NCI-H1417 (cell line): Measurements from ENCODE around the gene PLEKHA6.

Experiments used
- DNase-seq, 3 experiments: peaks; one replicate each; lab custom pipeline; 2025; lab: John Stamatoyannopoulos, UW

Gene PLEKHA6

DNA sequence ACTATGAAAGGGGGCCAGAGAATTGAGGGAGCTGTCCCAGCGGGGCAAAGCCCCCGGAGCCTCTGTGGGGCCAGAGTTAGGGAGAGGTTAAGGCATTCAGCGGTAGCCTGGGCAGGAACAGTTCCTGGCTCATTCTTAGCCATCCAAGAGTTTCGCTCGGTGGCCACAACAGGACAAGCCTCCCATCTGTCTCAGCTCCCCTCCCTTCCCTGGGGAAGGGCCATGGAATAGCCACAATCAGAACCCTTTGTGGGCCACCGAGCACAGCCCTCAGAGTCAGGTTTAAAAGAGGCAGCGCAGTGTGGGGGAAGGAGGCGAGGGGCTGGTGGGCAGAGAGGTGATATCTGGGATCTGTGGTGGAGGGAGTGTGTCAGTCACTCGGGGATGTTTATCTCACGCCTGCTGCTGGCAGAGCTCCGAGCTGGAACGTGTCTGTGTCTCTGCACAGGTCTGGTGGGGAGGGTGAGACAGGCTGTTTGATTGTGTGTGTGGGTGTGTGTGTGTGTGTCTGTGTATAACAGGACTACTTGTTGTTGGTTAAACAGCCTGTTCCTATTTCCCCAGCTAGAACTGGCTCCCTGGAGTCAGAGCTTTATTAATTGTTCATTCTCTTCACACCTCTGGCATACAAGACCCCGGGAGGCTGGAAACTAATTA, 96.3 kb downstream of the PLEKHA6 start:
- peak in 1 of 3 experiments; percentile 4 for DNase-seq

DNA sequence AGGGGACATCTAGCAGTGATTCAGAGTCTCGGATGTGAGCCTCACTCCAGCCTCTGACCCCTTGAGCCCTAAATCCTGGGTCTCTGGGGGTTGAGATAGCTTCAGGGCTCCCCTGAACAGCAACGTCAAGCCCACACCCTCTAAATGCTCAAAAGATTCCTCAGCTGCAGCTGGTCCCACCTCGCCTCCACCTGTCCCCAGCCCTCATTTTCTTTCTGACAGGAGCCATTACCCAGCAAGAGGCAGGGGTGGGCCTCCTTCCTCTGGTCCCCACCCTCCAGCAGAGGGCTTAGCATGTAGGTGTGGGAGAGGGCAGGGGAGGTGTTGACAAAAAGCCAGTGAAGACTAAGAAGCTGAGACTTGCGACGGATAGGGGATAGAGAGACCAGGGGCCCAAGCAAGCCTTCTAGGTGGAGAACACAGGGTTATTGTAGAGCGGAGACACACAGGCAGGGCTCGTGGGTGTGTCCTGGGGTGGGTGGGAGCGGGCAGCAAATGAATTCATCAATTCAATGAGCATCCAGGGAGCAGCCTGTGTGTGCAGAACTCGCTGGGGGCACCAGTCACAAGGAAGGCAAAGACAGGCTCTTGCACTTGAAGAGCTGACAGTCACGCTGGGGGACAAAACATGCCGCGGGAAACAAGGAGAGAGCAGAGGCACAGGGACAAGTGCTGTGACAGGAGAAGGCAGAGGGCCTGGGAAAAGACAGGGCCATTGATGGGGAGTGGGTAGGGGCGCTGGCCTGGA, 97.0 kb downstream of the PLEKHA6 start:
- no peak for DNase-seq

DNA sequence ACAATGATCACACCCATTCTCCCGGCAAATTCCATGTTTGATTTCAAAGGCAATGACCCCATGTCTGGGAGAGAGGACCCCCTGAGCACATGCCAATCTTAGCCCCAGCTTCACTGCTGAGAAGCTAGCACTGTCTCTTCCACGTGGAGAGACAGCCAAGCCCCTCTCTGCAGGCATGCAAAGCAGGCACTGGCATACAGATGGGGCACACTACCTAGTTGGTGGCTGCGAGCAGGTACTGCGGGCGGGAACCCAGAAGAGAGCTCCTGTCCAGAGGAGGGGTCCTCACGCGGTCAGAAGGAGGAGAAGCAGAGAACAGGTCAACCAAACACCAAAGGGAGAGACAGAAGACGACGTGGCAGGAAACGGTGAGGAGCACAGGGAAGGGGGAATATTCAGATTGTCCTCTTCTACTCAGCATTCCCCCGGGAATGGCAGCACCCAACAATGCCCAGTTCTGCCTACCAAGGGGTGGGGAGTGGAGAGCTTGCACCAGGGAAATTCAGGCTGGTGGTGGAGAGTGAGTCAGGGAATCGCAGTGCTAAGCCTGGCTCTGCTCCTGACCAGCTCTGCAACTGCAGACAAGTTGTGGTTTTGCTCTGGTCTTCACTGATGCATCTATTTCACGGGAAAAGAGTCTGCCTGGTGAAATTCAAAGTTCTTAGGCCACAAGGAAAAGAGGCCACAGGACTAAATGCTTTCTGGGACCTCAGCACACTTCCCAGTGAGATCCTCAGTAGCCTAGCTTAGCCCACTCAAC, 97.8 kb downstream of the PLEKHA6 start:
- DNase-seq = no peak

DNA sequence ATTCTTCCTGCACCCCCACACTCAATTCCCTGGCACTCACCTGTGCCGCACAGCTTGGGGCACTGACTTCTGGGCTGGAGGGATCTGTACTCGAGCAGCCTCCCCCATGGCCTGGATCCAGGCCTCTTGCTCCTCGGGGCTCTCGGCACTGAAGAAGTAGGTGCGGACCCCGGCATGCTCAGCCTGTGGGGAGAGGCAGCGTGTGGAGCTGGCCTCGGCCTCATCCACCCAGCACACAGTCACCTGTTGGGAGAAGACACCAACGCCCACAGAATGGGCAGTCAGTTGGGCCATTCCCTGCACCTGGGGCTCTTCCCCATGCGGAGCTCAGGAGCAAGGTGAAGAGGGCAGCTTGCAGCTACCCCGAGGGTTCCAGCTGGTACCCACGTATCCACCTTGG, 98.5 kb downstream of the PLEKHA6 start:
- DNase-seq = no peak

DNA sequence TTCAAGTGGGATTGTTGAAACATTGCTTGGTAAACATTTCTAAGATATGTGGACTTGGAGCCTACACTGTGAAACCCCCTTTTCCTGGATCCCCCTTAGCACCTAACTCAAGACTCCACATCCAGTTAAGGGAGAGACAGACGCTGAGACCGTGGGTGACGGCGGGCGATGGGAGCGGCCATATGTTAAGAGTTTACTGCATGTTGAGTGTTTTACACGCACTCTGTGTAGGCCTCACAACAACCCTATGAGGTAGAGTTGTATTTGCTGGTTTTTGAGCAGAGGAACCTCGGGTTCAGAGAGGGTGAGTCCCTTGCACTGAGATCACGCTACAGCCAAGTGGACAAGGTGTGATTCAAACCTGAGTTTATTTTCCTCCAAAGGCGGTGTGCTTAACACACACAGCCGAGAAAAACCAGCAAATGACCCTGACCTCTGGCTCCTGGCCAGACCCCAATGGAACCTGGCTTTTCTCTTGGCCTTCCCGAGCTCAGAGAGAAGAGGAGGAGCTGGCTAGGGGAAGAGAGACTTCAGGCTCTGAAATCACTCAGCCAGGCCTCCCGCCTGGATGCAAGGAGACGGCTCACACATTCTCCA, 99.0 kb downstream of the PLEKHA6 start:
- DNase-seq = no peak

DNA sequence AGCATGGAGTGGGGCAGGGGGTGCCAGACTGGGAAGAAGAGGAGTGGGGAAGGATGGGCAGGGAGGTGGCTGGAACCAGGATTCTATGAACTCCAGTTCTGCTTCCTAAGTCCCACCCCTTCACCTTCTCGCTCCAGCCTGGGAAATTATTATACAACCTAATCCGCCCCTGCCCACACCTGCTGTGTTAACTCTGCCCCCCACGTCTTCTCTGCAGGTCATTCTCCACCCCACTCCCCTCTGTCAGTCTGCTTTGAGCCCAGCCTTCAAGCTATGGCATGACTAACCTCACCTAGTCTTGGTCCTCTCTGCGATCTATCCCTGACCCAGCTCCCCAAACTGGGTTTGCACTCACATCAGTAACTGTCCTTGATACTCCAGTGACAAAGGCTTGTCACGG, 99.9 kb downstream of the PLEKHA6 start:
- no peak for DNase-seq

DNA sequence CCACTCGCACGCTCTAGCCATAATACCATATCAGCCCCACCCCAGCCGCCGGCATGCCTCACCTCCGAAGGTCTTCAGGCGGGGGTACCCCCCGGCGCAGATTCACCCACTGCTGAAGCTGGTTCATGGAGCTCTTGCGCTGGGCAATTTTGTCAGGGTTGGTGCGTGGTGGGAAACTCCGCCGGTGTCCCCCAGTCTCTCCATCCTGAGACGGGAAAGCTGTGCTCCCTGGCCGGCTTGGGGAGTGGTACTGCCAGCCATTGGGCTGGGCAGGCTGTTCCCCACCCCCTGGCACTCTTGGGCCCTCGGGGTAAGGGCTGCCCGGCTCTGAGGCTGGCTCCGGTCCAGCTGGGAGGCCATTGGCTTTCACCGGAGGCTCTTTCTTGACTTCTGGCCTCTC, 100.5 kb downstream of the PLEKHA6 start:
- DNase-seq = no peak

DNA sequence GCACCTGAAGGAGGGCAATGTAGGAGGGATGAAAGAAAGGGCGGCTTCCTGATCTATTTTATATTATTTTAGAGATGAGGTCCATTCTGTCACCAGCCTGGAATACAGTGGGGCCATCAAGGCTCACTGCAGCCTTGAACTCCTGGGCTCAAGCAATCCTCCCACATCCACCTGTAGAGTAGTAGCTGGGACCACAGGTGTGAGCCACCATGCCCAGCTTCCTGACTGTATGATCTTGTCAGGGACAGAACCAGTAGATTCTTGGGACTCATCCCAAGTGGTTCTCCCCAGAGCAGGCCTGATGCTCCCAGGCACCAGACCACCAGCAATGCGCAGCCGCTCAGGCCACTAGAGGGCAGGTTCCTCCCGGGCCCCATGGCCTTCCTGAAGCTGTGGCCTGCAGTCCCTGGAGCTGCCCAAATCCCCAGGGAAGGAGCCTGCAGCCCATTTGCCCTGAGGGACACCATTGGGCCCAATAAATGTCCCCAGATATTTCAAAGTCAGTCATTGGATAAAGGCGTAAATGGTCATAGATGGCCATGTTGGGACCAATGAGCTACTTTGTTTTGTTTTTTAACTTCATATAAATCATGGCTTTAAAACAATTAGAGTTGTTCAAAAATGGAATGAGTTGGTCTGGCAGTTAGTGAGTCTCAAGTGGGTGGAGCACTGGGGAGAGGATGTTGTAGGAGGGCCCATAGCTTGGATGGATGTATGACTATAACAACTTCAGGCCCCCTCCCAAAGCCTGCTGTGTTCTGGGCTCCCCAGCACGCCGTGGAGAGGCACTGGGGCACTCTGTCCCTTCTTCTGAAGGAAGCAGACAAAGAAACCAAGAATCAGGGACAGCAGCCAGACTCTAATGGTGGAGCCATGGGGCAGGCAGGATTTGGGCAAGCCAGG, 101.3 kb downstream of the PLEKHA6 start:
- peak; percentile 18 to 63 (median 51) for DNase-seq

DNA sequence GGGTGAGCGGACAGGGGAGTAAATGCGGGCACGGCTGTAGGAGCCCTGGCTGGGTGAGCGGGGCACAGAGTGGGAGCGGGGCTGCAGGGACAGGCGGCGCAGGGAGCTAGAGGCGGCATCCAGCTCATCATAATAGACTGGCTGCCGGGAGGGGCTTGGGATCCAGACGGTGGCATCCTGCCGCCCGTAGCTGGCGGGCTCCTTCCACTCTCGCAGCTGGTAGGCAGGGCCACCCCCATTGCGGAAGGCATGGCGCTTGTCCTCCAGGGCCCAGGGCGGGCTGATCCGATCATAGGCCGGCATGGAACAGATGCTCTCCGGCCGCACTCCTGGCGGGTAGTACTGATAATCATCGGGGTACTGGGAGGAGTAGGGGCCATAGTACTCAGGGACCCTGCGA, 102.3 kb downstream of the PLEKHA6 start:
- no peak for DNase-seq

DNA sequence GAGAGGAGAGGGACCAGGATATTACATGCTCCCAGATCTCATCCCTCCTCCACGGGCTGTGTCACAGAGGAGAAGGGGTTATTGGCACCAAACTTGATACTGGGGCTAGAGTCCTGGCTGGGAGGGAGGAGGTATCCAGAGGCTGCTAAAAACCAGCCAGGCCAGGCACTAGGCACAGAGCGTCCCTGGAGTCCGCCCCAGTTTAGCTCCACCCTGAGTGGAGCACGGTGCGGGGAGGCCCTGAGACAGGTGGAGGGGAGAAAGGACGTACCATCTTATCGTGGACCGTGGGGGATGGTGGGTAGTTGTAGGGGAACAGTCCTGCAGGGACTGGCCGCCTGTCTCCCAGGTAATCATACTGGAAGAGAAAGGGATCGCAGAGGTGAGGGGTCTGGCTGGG, 103.2 kb downstream of the PLEKHA6 start:
- DNase-seq = no peak

DNA sequence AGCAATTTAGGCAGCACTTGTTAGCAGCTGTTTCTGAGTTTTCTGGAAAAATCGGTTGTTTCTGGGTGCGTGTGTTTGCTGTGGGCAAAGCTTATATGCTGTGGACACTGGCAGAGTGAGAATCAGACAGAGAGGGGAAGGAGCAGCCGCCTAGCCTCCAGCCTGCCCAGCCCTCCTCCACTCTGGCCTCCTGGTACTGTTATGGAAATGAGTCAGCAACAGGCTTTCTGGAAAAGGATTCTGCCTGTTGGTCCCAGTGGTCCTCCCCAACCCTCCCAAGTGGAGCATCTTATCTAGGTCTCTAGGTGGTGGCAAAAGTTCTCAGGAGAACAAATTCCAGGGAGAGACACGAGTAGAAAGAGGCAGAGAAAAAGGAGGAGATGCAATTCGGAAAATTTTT, 103.8 kb downstream of the PLEKHA6 start:
- no peak for DNase-seq

DNA sequence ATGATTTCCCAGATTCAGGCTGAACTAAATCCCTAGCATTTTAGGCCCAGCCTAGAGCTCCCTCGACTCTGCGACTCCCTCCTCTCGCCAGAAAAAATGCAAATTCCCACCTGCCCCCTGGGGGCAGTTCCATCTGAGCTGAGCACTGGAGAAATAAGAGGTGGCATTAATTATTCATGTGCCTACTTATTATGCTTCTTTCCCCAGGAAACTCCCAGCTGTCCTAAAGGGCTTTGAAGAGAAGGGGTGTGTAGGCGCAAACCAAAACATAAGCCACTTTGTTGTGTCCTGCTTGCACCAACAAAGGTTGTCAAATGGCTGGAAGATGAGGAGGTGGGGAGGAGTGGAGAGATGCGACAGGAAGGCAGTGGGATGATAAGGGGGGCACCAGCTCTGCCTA, 104.5 kb downstream of the PLEKHA6 start:
- DNase-seq = peak; percentile 5 to 96 (median 29)

DNA sequence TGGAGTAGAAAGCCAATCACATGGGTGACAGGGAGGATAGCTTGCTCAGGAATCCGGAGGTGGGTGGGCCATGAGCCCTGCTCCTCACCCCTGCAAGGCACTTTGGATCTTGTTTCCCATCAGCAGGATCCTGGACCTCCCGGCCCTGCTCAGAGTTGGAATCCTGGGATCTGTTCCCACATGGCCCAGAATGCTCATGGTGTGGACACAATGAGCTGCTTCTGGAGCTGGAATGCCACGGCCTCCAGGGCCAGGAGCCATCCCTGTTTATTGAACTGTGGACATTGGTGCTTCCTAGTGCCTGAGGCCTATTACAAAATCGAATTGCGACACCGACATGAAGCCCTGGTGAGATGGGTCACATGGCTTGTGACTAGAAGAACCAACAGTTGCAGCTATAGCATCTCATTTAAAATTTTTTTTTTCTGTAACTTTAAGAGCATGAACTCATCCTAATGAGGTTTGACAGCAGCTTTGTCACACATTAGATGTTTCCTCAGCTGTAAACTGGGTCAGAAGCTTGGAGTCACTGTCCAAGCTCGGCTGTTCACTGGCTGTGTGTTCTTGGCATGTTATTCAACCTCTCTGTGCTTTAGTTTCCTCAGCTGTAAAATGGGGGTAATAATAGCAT, 105.6 kb downstream of the PLEKHA6 start:
- no peak for DNase-seq

DNA sequence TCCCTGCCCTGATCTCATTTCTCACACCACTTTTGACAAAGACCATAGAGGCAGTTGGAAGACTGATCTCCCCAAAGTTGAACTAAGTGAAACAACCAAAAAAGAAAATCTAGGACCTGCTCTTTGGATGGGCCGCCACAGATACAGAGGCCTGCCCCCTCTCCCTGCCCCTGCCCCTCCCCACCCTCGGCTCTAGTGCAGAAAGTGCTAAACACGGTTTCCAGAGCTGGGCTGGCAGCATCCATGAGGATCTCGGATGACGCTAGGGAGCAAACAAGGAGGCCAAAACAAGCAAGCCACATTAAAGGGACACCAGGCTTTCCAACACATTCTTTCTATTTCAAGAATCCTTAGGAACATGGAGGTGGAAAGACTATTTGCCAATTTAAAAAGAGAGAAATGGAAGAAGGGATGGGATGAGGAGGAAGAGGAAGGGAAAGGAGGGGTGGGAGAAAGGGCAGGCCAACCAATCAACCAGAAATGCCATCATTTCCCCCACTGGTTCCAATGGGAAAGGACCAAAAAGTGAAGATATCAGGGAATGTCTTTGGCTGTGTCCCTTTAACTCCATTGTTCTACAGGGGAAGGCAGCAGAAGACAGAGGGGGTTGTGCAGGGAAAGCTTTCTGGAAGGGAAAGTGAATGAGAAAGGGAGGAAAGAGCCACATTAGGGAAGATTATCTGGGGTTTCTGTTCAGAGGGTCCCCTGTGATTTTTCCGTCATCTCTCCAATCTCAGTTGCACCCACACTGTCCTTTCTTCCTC, 107.6 kb downstream of the PLEKHA6 start:
- no peak for DNase-seq

DNA sequence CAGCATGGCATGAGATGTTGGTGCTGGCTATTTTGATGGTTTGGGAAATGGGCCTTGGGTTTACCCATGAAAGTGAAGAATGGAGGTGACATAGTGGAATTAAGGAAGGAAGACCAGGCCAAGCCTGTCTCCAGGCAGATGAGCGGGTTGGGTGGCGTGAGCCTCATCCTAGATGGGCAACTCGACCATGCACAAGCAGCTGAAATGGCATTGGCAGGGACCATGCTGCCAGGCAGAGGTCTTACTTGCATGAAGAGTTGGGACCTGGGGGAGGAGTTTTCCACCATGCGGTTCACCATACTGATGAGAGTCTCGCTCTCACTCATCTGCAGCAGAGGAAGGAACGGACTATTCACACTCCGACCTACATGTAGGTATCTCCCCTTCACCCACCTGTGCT, 108.4 kb downstream of the PLEKHA6 start:
- DNase-seq = no peak

DNA sequence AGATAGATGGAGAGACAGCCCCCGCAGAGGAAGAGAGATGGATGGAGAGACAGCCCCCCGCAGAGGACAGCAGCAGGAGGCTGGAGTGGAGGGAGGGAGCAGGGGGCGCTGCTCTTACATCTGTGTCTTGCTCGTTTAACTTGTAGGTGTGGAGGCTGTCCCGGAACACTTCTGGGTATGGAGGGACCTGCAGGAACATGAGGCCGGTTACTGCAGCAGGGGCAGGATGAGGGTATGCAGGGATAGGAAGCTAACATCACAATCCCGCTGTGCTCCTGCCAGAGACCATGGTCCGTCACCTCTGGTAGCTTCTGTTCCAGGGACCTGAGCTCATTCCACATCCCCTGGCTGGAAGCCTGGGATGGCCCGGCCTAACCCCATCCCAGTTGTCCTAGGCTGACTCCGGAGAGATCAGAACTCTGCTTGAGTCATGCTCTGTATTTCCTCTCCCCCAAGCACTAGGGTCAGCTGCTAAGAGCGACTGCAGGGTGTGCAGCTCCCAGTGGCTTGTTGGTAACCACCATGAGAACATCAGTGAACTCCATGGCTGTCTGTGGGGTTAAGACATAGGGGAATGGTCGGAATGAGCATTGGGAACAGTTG, 109.2 kb downstream of the PLEKHA6 start:
- DNase-seq = no peak

DNA sequence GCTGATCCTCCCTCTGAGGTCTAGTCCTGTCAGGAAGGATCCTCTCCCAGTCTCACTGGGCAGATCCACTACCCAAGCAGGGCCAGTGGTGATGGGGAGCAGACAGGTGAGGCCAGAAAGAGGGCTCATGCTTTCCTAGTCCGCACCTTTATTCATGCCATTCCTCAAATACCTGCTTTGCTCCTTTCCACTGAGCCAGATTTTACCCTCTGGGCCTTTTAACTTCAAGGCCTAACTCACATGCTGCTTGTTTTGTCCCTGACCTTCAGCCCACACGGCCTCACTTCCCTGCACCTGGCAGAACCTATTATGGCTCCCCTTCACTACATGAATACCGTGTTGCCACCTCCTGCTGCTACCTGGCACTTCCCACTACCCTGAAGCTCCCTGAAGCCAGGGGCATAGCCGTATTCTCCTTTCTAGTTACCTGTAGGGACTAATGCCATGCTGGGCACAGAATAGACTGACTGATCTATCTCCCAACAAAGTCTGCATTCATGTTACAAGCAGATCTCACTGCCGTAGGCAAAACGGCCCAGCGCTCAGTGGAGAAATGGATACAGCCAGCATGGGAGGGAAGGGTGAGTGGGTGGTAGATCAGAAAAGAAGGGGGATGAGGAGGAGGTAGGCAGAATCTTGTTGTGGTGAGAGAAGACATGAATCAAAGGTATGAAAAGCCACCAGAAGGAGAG, 109.8 kb downstream of the PLEKHA6 start:
- DNase-seq = no peak

DNA sequence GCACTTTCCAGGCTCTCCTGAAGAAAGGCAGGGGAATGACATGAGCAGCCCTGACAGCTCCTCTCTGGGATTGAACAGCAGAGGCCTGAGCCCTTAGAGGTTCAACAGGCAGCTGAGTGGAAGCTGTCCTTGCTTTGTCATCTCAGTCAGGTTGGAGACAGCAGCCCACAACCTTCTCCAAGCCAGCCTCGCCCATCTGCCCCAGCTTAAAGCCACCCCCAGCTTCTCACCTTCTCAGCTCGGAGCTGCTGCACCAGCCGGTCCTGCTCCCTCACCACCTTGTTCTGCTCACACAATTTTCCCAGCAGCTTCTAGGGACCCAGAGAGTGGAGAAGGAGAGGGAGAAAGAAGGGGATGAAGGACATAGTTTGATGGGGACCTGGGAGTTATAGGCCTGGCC, 110.8 kb downstream of the PLEKHA6 start:
- DNase-seq = no peak

DNA sequence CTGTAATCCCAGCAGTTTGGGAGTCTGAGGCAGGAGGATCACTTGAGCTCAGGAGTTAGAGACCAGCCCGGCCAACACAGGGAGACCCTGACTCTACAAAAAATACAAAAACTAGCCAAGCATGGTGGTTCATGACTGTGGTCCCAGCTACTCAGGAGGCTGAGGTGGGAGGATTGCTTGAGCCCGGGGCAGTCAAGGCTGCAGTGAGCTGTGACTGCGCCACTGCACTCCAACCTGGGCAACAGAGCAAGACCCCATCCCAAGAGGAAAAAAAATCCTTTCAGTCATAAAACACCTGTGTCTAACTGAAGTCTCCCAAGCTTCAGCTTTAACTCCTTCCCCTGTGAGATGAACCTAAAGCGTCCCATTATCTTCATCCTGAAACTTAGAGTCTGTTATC, 112.9 kb downstream of the PLEKHA6 start:
- no peak for DNase-seq
